CD4-positive, alpha-beta T cell treated with Interleukin-6 at 100 ng/mL for 8 hours (primary cell): ENCODE measurements around the gene ASXL1.
A peak's percentile ranks its signal among the peaks of the same experiment; 100 is the strongest.

Experiments used
- DNase-seq: peaks from one replicate; pipeline ENCODE4 v3.0.0-alpha.2; 2020; ENCODE audit warnings: mixed read lengths, low spot score

Gene ASXL1

DNA sequence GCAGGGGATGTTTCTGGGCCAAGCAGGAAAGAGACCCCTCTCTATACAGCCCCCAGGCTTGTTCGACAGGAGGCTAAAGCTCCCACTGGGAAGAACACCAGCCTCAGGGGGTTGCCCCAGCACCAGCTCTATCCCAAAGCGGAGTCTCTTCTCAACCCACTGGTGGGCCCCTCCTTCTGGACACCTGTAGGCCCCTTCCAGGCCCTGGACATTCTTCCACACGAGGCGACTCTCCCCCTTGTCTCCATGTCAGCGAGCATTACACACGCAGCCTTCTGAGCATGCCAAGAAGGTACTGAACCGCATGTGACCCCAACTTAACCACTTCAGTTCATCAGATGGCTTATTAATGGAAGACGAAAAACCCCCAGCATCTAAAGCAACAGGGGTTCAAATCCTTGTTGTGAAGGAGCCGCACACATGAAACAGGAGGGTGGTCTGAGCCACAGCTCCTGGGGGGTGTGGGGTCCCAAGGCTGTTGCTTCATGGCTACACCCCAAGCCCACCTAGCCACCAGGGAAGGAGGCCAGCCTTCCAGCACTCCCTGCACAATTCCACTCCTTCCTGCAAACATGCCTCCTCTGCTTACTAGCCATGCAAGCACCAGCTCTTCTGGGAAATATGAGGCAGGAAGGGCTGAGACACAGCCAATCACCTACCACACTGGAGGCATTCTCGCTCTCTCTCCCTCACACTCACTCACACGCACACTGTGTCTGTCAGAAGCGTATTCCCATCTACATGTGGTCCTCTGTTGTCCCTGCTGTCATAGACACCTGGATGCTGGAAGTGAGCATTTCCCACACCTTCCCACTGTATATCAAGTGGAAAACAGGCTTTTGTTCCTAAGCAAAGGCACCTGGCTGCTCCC lies 122.5 kb downstream of the ASXL1 start:
- DNase-seq = no peak

DNA sequence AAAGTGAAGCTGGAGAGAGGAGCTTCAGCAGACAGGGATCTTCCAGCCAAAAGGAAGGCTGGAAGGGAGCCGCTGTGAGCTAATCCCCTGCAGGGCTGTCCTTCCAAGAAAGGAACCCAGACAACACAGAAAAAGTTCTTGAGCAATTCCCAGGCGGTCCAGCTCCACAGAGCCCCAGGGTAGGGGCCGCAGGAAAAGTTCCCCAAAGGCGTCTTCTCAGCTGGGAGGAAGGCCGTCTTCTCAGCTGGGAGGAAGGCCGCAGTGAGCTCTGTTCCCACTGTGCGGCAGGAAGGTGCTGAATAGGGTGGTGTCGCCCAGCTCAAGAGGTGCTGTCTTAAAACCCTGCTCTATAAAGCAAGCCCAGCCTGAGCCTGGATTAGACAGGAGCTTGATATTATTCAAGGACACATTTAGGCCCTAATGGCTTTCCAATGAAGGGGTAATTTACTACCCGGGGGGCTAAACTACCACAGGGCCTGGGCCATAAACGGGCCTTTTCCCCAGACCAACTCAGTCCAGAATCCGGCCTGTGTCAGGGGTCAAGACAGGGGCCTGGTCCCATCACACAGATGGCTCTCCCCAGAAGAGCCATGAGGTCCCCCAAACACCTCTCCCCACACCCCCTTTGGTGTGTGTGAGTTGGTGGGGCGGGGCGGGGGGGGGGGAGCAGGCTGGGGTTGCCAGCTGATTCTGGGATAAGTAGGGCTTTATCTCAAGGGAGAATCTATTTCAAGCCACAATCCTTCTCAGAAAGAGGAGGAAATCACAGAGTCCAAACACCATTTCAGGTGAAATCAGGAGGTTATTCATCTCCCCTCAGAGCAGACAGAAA lies 123.4 kb downstream of the ASXL1 start:
- DNase-seq = no peak

DNA sequence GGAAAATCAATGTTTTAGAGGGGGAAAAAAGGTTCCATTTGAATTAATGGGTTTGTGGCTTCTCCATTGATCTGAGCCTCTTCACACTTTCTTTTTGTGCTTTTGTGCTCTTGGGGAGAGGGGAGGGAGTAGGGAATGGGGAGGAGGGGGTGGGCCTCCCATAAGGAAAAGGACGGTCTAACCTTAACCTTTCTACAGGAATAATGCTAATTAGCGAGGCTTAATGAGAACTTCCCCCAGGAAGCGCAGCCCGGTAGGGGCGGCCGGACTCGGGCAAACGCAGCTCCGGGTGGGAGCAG lies 124.0 kb downstream of the ASXL1 start:
- no peak for DNase-seq

GRCh38 chr20:32482442-32483261 lies 124.5 kb downstream of the ASXL1 start:
- DNase-seq = peak; percentile 25

- DNase-seq = peak; percentile 64
These were observed 125.5 kb downstream of the ASXL1 start for GRCh38 chr20:32483351-32484224.

DNA sequence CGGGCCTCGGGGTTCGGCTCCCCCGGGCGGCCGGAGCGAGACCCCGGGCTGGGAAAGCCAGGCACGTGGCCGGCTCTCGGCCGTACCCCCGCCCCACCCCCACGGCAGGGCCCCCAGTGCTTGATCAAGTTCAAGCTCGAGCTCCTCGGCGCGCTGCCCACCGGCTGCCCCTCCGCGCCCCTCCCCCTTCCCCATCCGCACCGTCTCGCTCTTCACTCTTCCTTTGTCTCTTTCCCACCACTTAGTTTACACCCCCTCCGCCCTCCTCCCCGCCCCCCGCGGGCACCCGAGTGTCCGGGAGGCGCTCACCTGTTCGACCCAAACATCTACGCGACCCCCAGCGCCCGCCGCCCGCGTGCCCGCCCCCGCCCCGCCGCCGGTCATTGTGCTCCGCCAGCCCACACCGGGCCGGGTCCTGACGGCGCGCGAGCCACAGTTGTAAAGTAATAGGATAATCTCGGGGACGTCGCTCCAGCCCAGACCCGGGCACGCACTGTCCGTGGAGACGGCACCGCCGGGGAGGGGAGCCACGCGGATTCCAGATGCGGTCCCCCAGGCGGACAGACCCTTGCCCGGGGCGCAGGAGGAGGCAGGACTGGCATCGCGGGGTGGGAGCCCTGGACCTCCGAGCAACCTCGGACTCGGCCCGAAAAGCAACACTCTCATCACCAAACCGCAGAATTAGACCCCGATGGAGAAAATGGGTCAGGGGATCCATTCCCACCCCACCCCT lies 126.3 kb downstream of the ASXL1 start:
- DNase-seq = no peak

DNA sequence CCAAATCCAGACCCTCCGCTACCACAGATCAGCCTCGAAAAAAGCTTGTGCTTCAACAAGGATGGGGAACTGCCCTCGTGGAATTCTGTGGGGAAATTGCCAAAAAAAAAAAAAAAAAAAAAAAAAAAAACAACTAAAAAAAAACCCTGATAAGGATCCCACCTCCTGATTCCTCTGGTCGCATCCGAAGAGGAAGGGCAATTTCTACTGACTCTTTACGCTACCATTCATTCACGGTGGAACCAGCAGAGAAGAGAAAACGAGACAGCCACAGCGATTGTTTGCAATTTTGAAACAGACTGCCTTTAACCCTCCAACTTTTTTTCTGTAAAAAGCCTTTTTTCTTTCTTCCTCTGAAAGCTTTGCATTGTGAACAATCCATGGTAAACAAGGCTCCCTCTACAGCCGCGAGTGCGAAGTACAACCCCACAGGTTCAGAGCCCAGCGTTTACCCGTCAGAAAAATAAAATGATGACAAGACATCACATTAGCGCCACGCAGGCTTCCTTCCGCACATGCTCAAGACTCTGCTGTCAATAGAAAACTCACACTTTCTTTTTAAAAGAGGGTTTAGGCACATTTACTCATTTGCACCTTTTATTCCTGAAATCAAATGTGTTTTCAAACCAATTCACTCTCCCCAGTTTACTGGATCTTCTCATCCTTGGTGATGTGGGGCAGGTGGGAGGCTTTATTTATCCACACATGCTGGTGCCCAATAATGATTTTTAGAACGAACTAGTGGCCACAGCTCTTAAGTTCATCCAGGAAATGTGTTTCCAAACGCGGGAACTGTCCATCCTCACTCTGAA lies 127.0 kb downstream of the ASXL1 start:
- DNase-seq = peak; percentile 88

DNA sequence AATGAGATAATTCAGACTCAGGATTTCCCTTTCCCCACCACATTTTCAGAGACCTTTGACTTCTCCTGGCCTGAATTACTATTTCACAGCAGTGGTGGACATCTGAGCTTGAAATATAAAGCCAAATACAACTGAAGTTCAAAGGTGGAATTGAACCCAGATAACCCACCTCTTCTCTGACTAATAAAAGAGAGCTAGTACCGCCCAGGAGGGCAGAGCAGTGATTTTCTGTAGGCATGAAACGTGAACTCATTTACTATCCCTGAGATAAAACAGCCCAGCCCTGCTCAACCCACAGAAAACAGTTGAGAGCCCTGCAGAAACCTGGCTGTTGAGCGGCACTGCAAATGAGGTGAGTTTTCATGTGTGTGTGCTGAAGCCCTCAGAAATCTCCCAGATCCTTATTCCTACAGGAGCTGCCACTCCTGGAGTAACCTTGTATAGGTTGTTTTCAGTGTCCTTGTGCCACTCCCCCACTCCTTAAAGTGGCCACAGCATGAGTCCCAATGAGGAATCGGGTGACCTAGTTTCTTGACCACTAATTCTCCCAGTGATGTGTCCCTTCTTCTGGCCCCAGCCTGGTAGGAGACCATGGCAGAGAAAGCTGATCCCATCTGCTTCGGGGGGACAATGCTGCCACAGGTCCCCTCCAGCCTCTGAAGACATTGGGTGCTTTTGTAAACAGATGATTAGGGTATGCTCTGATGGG lies 127.8 kb downstream of the ASXL1 start:
- DNase-seq = no peak

DNA sequence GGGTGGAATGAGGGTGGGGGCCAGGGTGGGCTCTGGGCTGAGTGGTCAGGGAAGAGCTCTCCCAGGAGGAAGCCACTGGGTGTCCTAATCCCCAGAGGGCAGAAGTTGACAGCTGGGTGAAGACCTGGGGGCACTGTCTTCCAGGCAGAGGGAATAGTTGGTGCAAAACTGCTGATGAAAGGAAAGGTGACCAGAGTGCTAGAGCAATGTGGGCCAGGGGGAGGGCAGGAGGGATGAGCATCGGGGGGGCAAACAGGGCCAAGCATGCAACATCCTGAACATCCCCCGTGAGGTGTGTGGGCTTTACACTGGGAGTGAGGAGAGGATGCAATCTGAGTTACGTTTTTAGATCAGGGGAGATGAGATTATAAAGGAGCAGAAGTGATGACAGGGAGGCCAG lies 129.2 kb downstream of the ASXL1 start:
- DNase-seq = no peak

- no peak for DNase-seq
These were observed 130.1 kb downstream of the ASXL1 start for GRCh38 chr20:32488066-32488838.
